GM10266 (cell line): Measurements from ENCODE around the gene ALDH1L1.

Experiments
- DNase-seq: peaks from one replicate; pipeline ENCODE4 v3.0.0; 2012; ENCODE audit errors: extremely low spot score
- CTCF ChIP-seq: IDR thresholded peaks from 2 replicates; pipeline ENCODE4 v1.5.1; 2012; ENCODE audit warnings: mild to moderate bottlenecking, low read depth; ENCODE audit not compliant: control insufficient read depth, insufficient read depth; ENCODE audit errors: missing control alignments

Gene ALDH1L1

DNA sequence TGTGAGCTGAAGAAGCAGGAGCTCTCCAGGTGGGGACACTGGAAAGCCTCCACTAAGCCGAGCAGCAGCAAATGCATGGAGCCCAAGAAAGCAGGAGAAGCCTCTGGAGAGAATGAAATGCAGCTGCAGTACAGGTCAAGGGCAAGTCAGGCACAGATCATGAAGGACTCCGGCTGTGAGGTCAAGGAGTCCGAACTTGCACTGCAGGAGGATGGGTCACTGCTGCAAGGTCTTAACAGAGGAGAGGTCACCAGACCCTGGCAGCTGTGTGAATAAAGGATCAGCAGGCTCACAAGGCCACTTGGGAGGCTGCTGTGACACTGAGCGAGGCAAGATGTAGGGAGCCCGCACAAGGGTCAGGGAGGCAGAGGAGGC, 71.7 kb downstream of the ALDH1L1 start:
- TF ChIP-seq CTCF: no peak
- DNase-seq: no peak

- no peak for TF ChIP-seq CTCF
- no peak for DNase-seq
Observed at GRCh38 chr3:126107957-126108675, 72.3 kb downstream of the ALDH1L1 start.

GRCh38 chr3:126107203-126107939, 73.0 kb downstream of the ALDH1L1 start:
- TF ChIP-seq CTCF: no peak
- no peak for DNase-seq

- no peak for TF ChIP-seq CTCF
- no peak for DNase-seq
Observed at GRCh38 chr3:126106336-126107202, 73.8 kb downstream of the ALDH1L1 start.

DNA sequence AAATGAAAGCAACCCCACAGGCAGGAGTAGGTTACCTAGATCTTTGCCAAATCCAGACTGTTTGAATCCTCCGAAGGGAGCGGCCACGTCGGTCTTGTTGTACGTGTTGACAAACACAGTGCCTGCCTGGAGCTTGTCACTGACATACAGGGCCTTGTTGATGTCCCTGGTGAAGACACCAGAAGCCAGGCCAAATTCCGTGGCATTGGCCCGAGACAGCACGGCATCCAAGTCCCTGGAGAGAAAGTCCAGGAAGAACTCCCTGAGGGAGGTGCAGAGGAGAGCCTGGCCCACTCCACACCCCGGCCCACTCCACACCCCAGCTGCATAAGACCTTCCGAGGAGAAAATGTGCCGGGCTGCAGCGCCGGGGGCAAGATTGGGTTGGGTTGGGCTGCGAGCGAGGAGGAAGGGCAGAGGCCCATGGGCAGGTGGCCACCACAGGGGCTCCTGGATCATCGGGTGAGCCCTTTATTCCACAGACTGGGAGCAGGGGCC, 74.6 kb downstream of the ALDH1L1 start:
- TF ChIP-seq CTCF: no peak
- no peak for DNase-seq

GRCh38 chr3:126104742-126105605, 75.4 kb downstream of the ALDH1L1 start:
- no peak for DNase-seq
- no peak for TF ChIP-seq CTCF
